ENCODE results near the gene LGALS4. TPM values are rescaled to one million over a fixed set of nuclear protein-coding genes. Genes with fewer than 3 reads are reported as not detected.

The LGALS4 gene
- total and polyA plus RNA-seq, 9 of the 15 experiments (the other 6 are each of a cell fraction or from before 2014, with no cell fraction given): 0.08 to 1.1 (median 0.30) TPM; not detected in 3

- TF ChIP-seq BRD9 (IDR thresholded peaks at IDR 0.05; ENCODE audit: low read depth, partially characterized antibody) (peak; percentile 48), ZNF609 (CRISPR knock-in tag; IDR thresholded peaks at IDR 0.05; ENCODE audit: borderline replicate concordance) (0 out of 2 replicates have a peak, but pooled peaks have one; percentile 13), HDAC2 (IDR thresholded peaks at IDR 0.05) (peak; percentile 70), CREB3 (tag; conservative IDR thresholded peaks at IDR 0.05; ENCODE audit: low read depth) (no peak), TFAM (CRISPR knock-in tag; conservative IDR thresholded peaks at IDR 0.05) (no peak), NFIC (IDR thresholded peaks at IDR 0.05) (0 out of 2 replicates have a peak, but pooled peaks have one; percentile 9), ZNF444 (CRISPR knock-in tag; IDR thresholded peaks at IDR 0.05) (peak; percentile 88), KLF6 (CRISPR knock-in tag; IDR thresholded peaks at IDR 0.05; ENCODE audit: borderline replicate concordance) (peak; percentile 27; the same call in 1 of the 2 replicates), EP400 (IDR thresholded peaks at IDR 0.05) (peak; percentile 92), PKNOX1 (IDR thresholded peaks at IDR 0.05) (peak; percentile 40; the same call in 1 of the 2 replicates), EZH2 (IDR thresholded peaks at IDR 0.05; ENCODE audit: borderline replicate concordance, low read depth, low read length) (no peak), ATF6 (CRISPR knock-in tag; IDR thresholded peaks at IDR 0.05) (no peak), STAG1 (CRISPR knock-in tag; IDR thresholded peaks at IDR 0.05; ENCODE audit: borderline replicate concordance) (no peak), HDAC6 (IDR thresholded peaks at IDR 0.05; ENCODE audit: low read depth, low read length) (no peak), NCOR1 (IDR thresholded peaks at IDR 0.05) (0 out of 2 replicates have a peak, but pooled peaks have one; percentile 15), E2F6 (IDR thresholded peaks at IDR 0.05; ENCODE audit: borderline replicate concordance in 1 of 2, extremely low read depth in 1 of 2, insufficient read depth in 1 of 2, insufficient read length in 1 of 2, low read depth in 1 of 2, low read length in 1 of 2, poor library complexity in 1 of 2, severe bottlenecking in 1 of 2) (peak; percentile 78 to 93), BCOR (IDR thresholded peaks at IDR 0.05) (peak; percentile 71)
Measured at GRCh38 chr19:38851622-38852230, 39.0 kb upstream of the LGALS4 start (continued).
